HAP-1 (cell line): ENCODE measurements around the gene FAM135A.
"Not testable (repeated sequence)": the region's sequence is repeated elsewhere in the genome, so short reads cannot be mapped to it uniquely, and the experiment has no call there.

Source experiments
- DNase-seq, 2 experiments: peaks; one replicate each; pipeline ENCODE4 v3.0.0-alpha.2; 2016 to 2020; ENCODE audit warnings: low spot score in 2 of 2
- H3K27me3 ChIP-seq: fragments of 250-450 bp; sonication (Bioruptor Pico); 2 replicates; pipeline ENCODE4 v1.5.1; 2020; ENCODE audit warnings: low read depth, mild to moderate bottlenecking, moderate library complexity
- H3K36me3 ChIP-seq: fragments of 250-450 bp; sonication (Bioruptor Pico); replicated peaks from 2 replicates; pipeline ENCODE4 v1.5.1; 2020; ENCODE audit warnings: mild to moderate bottlenecking
- H3K4me1 ChIP-seq: fragments of 250-450 bp; sonication (Bioruptor Pico); 2 replicates; pipeline ENCODE4 v1.5.1; 2020; ENCODE audit warnings: mild to moderate bottlenecking
- H3K4me3 ChIP-seq: fragments of 250-450 bp; sonication (Bioruptor Pico); 2 replicates; pipeline ENCODE4 v1.5.1; 2020; ENCODE audit warnings: mild to moderate bottlenecking, moderate library complexity
- H3K9me3 ChIP-seq: fragments of 250-450 bp; sonication (Bioruptor Pico); 2 replicates; pipeline ENCODE4 v1.5.1; 2020; ENCODE audit warnings: mild to moderate bottlenecking, moderate library complexity
- in situ Hi-C: fragments of 300-500 bp; cut with MboI; formaldehyde crosslinking; loops from 3 replicates; pipeline ENCODE4 v1.14.3; 2020; ENCODE audit warnings: low sequenced_read_pairs, inconsistent platforms, mixed read lengths

The FAM135A gene

DNA sequence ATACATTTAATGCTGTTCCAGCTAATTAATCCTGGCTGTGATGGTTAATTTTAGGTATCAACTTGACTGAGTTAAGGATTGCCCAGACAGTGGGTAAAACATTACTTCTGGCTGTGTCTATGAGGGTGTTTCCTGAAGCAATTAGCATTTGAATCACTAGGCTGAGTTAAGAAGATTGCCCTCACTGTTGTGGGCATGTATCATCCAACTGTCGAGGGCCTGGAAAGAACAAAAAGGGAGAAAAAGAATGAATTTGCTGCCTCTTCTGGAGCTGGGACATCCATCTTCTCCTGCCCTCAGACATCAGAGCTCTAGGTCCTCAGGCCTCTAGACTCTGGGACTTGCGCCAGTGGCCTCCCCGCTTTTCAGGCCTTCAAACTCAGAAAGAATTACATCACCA, 187.7 kb downstream of the FAM135A start:
- no peaks in the 10 kb centered on the region for H3K9me3 ChIP-seq
- in situ Hi-C loops, result no loop called here
- peak in 1 of 2 experiments; percentile 12 for DNase-seq
- H3K27me3 ChIP-seq, result no peaks in the 10 kb centered on the region
- H3K36me3 ChIP-seq, result no peaks in the 10 kb centered on the region
- H3K4me1 ChIP-seq, result peaks cover 3% of the 10 kb centered on the region
- no peak overlapping the region for H3K4me3 ChIP-seq

DNA sequence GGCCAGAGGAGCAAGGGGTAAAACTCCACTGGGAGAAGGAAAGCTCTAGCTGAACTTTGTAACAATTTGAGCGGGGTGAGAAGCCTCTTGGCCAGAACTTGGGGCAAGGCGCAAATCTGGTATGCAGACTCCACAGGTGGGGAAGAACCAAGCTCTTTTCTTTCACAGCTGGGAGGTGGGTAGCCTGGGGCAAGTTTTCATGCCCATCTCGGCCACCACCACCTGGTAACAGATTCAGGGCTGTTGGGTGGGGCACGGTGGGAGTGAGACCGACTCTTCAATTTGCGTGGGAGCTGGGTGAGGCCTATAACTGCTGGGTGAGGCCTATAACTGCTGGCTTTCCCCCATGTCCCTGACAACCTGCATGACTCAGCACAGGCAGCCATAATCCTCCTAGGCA, 190.9 kb downstream of the FAM135A start:
- Histone ChIP-seq H3K4me1 (peaks cover 3% of the 10 kb centered on the region), H3K9me3 (no peaks in the 10 kb centered on the region), H3K27me3 (no peaks in the 10 kb centered on the region), H3K4me3 (no peak overlapping the region), H3K36me3 (no peaks in the 10 kb centered on the region)
- DNase-seq, result no peak
- in situ Hi-C loops, result no loop called here

DNA sequence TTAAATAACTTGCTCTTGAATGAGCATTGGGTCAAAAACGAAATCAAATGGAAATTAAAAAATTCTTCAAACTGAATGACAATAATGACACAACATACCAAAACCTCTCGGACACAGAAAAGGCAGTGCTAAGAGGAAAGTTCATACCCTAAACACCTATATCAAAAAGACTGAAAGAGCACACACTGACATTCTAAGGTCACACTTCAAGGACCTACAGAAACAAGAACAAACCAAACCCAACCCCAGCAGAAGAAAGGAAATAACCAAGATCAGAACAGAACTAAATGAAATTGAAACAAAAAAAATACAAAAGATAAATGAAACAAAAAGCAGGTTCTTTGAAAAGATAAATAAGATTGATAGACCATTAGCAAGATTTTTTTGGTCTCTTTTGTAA, 194.1 kb downstream of the FAM135A start:
- in situ Hi-C loops, H3K4me1 ChIP-seq, H3K27me3 ChIP-seq: not testable (repeated sequence)

GRCh38 chr6:70609181-70609580, 195.9 kb downstream of the FAM135A start:
- DNase-seq, H3K9me3 ChIP-seq, in situ Hi-C loops, H3K4me3 ChIP-seq, H3K4me1 ChIP-seq, H3K27me3 ChIP-seq, H3K36me3 ChIP-seq: not testable (repeated sequence)

More for the DNA sequence above, 194.1 kb downstream of the FAM135A start:
- H3K4me3 ChIP-seq, DNase-seq, H3K9me3 ChIP-seq, H3K36me3 ChIP-seq: not testable (repeated sequence)
